ENCODE data around the gene TBC1D5.
"Not testable (repeated sequence)": the region's sequence is repeated elsewhere in the genome, so short reads cannot be mapped to it uniquely, and the experiment has no call there.

DNA sequence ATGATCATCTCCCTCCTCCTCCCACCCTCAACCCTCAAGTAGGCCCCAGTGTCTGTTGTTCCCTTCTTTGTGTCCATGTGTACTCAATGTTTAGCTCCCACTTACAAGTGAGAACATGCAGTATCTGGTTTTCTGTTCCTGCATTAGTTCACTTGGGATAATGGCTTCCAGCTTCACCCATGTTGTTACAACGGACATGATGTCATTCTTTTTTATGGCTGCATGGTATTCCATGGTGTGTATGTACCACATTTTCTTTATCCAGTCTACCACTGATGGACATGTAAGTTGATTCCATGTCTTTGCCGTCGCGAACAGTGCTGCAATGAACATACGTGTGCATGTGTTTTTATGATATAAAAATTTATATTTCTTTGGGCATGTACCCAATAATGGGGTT, 16.6 kb downstream of the TBC1D5 start:
- not testable (repeated sequence) for TF ChIP-seq EZH2 (IDR thresholded peaks at IDR 0.05); POLR2AphosphoS5 (IDR thresholded peaks at IDR 0.05; ENCODE audit: low read depth, low read length); TCF7L2 (IDR thresholded peaks at IDR 0.05; ENCODE audit: borderline replicate concordance, extremely low read depth, insufficient read depth, insufficient read length); POLR2A (IDR thresholded peaks at IDR 0.05; ENCODE audit: borderline replicate concordance, extremely low read depth, insufficient read depth, insufficient read length); SP1 (IDR thresholded peaks at IDR 0.05; ENCODE audit: low read depth); CEBPB (IDR thresholded peaks at IDR 0.05; ENCODE audit: low read depth); SIN3A (IDR thresholded peaks at IDR 0.05; ENCODE audit: low read depth); YY1 (IDR thresholded peaks at IDR 0.05; ENCODE audit: extremely low read depth, insufficient replicate concordance, low read depth, low read length); RAD21 (IDR thresholded peaks at IDR 0.05; ENCODE audit: low read depth); EZH2phosphoT487 (IDR thresholded peaks at IDR 0.05; ENCODE audit: borderline replicate concordance); JUND (IDR thresholded peaks at IDR 0.05)
- TF ChIP-seq, protein P1, sequence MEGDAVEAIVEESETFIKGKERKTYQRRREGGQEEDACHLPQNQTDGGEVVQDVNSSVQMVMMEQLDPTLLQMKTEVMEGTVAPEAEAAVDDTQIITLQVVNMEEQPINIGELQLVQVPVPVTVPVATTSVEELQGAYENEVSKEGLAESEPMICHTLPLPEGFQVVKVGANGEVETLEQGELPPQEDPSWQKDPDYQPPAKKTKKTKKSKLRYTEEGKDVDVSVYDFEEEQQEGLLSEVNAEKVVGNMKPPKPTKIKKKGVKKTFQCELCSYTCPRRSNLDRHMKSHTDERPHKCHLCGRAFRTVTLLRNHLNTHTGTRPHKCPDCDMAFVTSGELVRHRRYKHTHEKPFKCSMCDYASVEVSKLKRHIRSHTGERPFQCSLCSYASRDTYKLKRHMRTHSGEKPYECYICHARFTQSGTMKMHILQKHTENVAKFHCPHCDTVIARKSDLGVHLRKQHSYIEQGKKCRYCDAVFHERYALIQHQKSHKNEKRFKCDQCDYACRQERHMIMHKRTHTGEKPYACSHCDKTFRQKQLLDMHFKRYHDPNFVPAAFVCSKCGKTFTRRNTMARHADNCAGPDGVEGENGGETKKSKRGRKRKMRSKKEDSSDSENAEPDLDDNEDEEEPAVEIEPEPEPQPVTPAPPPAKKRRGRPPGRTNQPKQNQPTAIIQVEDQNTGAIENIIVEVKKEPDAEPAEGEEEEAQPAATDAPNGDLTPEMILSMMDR (IDR thresholded peaks at IDR 0.05 in 2 of 3, conservative IDR thresholded peaks at IDR 0.05 in 1 of 3; ENCODE audit: borderline replicate concordance in 1 of 3, insufficient read depth in 1 of 3, low read depth in 2 of 3, low read length in 2 of 3): not testable (repeated sequence)
- TF ChIP-seq, protein P2, sequence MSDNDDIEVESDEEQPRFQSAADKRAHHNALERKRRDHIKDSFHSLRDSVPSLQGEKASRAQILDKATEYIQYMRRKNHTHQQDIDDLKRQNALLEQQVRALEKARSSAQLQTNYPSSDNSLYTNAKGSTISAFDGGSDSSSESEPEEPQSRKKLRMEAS (IDR thresholded peaks at IDR 0.05): not testable (repeated sequence)
- TF ChIP-seq, protein P3, sequence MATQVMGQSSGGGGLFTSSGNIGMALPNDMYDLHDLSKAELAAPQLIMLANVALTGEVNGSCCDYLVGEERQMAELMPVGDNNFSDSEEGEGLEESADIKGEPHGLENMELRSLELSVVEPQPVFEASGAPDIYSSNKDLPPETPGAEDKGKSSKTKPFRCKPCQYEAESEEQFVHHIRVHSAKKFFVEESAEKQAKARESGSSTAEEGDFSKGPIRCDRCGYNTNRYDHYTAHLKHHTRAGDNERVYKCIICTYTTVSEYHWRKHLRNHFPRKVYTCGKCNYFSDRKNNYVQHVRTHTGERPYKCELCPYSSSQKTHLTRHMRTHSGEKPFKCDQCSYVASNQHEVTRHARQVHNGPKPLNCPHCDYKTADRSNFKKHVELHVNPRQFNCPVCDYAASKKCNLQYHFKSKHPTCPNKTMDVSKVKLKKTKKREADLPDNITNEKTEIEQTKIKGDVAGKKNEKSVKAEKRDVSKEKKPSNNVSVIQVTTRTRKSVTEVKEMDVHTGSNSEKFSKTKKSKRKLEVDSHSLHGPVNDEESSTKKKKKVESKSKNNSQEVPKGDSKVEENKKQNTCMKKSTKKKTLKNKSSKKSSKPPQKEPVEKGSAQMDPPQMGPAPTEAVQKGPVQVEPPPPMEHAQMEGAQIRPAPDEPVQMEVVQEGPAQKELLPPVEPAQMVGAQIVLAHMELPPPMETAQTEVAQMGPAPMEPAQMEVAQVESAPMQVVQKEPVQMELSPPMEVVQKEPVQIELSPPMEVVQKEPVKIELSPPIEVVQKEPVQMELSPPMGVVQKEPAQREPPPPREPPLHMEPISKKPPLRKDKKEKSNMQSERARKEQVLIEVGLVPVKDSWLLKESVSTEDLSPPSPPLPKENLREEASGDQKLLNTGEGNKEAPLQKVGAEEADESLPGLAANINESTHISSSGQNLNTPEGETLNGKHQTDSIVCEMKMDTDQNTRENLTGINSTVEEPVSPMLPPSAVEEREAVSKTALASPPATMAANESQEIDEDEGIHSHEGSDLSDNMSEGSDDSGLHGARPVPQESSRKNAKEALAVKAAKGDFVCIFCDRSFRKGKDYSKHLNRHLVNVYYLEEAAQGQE (IDR thresholded peaks at IDR 0.05; ENCODE audit: low read depth): not testable (repeated sequence)

Measured in HCT116 (cell line).